T47D (cell line): ENCODE results near the gene LSM14B.

Source experiments
- DNase-seq, 2 experiments: peaks; one replicate each; pipeline versions ENCODE4 v3.0.0 to v3.0.0-alpha.2; 2011 to 2012; ENCODE audit warnings: low read depth in 1 of 2, low spot score in 1 of 2
- JUND ChIP-seq: IDR thresholded peaks from 2 replicates; pipeline ENCODE4 v1.6.1; 2012; ENCODE audit warnings: low read depth
- in situ Hi-C: cut with HindIII; loops from 2 replicates; pipeline ENCODE4 v1.10.0; 2016; ENCODE audit warnings: low sequenced_read_pairs, low pct_unique_long_range_greater_than_20kb

Gene LSM14B

DNA sequence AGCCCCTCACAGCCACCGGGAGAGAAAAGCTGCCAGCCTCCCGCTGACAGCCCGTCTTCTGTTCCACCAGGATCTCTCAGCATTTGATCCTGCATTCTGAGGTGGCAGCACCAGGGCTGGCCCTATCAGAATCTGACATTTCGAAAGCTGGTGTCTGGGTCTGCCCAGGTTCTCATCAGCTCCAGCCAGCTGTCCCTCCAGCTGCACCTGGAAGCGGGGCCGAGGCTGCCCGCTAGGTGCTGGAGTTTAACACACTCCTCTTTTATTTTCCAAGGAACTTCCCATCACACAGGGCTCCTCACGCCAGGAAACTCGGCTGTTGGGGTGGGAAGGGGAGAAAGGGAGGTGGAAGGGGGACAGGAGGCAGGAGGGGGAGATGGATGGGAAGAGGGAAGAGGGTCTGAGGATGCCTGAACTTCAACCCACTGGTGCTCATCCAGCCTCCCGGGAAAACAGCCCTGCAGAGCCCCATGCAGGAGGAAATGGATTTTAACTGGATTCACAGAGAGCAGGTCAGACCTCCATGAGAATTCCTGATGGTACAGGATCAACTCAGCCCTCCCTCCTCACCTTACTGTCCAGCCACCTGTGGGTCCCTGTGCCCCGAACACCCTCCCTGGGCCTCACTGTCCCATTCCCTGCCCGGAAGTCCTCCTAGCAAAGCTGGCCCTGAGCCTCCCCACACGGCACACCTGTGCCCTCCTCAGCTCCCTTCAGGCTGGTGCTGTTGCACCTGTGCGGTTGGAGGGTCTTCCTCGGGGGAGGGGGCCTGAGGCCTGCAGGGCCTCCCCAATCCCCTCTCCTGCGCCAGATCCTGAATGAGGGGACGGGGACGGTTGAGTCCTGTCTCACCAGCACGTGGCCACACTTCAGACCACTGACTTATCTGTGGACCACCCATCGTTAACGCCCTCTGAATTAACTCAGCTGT, 3.9 kb upstream of the LSM14B start:
- no peak for DNase-seq
- no peak for TF ChIP-seq JUND
- in situ Hi-C loops: no loop called here

DNA sequence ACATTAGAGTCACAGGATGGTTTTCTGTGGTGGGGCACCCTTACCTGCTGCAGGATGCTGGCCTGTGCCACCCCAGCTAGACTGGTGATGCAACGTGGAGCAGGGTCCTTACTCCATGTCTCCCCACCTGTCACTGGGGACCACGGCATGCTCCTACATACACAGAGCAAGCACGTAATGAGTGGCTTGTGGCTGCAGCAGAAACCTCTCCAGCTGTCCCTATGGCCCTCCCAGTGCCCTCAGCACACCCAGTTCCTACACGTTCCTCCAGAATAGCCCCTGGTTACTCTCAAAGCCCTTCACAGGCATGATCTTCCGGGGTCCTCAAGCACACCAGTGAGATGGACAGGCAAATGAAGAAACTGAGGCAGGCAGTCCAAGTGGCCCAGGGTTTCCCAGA, 3.2 kb upstream of the LSM14B start:
- TF ChIP-seq JUND: no peak

DNA sequence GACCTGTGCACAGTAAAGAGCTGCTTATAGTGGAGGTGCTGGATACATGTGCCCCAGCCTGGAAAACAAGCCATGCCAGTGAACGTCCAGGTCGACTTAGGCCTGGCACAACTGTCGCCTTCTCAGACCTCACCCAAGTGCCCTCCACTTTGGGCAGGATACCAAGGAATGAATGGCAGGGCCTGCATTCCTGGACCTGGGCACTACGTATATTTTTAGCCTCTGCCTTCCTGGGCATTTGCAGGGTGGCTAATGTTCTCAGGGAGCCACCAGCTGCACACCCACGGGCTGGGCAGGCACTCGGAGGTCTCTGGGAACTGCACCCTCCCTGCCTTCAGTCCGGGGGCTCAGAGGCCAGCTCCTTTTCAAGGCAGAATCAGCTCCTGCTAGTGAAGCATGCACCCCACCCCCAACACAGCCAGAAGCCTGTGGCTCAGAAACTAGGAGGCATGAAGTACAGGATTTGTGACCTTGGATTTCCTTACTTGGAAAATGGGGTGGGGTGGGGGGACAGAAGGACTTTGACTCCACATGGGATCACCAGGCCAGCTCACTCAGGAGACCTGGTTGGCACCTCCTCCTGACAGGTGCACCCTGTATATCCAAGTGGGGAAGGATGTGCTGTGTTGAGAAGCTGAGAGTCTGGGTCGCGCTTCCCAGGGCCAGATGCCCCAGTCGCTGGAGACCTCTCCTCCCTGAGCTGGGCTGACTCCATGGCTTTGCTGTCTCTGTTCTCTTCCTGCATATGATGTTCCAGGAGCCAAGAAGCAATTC, 2.5 kb upstream of the LSM14B start:
- no peak for TF ChIP-seq JUND
- in situ Hi-C loops: no loop called here
- DNase-seq: no peak

More for the DNA sequence above, 3.2 kb upstream of the LSM14B start:
- in situ Hi-C loops: no loop called here
- no peak for DNase-seq

DNA sequence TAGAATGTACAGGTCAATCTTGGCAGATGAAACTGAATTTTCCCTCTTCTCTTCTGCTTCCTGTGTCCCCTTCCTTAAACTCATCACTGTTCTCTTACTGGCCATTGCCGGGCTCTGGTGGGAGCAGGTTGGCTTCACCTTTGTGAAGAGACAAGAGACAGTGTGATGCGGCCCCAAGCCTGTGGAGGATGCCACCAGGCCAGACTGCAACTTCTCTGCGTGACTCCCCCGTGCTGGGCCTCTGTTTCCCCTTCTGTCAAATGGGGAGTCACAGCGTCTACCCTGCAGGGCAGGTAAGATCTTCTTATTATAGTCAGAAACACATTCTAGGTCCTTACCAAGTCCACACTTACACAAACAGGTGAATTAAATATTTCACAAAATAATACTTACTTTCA, 1.9 kb upstream of the LSM14B start:
- TF ChIP-seq JUND: no peak
- in situ Hi-C loops: no loop called here
- no peak for DNase-seq

DNA sequence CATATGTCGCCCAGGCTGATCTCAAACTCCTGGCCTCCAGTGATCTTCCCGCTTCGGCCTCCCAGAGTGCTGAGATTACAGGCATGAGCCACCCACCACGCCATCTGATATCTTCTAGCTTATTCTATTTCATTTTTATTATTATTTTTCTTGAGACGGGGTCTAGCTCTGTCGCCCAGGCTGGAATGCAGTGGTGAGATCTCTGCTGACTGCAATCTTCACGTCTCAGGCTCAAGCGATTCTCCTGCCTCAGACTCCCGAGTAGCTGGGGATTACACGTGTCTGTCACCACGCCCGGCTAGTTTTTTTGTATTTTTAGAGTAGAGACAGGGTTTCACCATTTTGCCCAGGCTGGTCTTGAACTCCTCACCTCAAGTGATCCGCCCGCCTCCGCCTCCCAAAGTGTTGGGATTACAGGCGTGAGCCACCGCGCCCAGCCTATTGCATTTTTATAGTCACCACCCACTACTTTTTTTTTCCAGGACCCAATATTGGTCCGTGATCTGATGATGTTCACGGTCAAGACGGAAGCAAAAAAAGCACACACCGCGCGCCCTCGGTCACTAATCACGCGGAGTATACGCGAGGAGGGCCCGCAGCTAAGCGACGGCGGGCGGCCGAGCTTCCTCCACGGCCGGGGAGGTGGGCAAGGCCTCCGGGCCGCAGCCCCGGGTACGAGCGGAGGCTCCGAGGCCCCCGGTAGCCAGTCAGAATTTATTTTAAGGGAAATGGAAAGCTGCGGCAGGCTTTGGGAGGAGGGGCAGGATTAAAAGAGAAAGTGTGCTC, 1.1 kb upstream of the LSM14B start:
- DNase-seq: peak in 1 of 2 experiments; percentile 85
- in situ Hi-C loops: no loop called here
- TF ChIP-seq JUND: no peak

DNA sequence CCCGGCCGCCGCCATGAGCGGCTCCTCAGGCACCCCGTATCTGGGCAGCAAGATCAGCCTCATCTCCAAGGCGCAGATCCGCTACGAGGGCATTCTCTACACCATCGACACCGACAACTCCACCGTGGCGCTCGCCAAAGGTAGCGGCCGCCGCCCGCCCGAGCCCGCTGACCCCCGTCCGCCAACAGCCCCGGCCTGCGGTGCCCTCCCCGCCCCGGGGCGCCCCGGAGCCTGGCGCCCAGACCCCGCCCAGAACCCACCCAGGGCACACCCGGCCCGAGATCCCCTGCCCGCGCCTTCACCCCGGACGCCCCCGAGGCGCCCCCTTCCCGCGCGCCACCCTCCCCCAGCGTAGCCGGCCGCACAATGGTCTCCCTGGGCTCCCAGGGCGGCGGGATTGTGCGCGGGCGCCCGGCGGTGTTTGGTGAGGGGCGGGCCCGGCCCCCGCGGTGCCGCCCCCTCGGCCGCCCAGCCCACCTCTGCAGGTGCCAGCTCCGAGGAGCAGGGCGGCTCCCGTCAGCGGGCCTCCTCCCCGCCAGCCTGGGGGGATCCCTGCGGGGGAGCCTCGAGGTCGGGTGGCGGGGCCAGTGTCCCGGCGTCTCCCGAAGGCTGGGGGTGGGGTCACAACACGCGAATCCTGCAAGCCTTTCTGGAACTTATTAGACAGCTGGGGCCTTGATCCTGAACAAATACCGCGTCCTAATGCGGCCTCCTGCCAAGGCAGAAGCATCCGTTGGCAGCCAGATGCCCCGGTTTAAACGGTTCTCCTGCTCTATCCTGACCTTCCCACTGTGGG, 577 bp downstream of the LSM14B start:
- no peak for TF ChIP-seq JUND
- in situ Hi-C loops: no loop called here
- peak; percentile 74 to 79 for DNase-seq

DNA sequence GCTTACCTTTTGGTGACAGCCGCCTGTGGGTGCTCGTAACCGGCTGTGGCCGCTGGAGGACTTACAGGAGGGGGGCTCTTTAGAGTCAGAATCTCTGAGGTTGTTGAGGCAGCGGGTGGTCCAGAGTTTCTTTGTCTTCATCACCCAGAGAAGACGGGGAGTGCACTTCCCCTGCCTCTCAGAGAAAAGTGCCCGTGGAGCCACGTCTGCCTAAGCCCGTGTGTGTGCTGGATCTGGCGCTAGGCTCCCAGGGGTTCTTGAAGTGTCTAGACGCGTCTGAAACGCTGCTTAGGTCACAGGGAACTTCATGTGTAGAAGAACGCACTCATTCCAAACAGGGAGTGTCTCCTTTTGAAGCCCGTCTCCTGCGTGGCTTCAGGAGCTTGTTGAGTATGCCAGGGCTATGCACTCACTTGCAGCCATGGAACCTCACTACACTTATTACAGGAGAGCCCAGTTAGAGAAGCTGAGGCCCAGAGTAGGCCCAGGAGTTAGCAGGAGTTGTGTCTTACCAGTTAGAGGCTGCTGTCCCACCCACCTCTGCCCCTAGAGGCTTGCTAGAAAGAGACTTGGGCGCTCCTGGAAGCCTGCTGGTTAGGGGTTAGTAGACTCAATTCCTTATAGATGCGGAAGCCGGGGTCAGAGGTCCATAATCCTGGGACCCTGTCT, 1.3 kb downstream of the LSM14B start:
- in situ Hi-C loops: no loop called here
- DNase-seq: peak in 1 of 2 experiments; percentile 33
- TF ChIP-seq JUND: no peak

DNA sequence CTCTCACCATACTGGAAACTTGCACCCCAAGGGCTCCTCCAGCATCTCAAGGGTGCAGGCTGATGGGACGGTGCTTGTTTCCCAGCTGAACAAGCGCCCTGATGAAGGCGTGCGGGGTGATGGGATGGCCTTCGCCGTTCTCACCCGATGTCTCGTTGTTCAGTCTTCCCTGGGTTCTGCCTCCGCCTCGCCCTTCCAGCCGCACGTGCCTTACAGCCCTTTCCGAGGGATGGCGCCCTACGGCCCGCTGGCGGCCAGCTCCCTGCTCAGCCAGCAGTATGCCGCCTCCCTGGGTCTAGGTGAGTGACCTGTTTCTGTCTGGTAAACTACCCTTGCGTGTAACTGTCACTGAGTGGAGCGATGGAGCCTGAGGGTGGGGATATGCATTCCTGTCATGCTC, 3.9 kb downstream of the LSM14B start:
- no peak for DNase-seq
- no peak for TF ChIP-seq JUND
- in situ Hi-C loops: no loop called here

DNA sequence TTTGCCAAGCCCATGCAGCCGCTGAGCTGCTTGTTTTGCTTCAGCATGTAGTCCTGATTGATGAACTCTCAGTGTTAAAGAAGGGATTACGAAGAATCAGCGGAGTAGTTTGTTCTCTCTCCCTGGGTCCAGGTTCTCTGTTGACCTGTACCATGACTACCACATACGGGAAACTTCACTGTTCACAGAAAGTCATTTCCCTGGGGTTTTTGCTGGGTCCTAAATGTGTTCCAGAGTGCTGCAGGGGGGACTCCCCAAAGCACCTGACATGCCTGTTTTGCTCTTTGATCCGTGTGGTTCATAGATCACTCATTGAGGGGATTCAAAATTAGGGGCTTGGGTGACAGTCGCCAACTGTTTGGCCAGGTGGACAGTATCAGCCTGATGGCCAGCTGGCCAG, 5.5 kb downstream of the LSM14B start:
- in situ Hi-C loops: no loop called here
- no peak for DNase-seq
- no peak for TF ChIP-seq JUND

DNA sequence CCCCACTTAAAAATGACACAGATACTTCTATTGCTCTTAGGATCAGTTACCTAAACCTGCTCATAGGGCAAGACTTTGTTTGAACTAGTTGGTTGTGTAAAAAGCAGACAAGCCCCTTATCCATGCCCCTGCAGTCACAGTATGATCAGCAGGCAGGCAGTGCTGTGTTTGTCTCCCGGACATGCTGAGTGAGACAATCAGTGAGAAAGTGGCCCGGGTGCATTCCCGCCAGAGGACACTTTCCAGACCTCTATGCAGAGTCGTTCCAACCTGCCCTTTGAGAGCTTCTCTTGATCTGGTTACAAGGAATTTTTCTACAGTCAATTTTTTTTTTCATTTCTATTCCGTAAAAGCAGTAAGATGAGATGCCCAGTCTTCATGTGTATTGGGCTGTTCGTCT, 6.2 kb downstream of the LSM14B start:
- DNase-seq: no peak
- no peak for TF ChIP-seq JUND
- in situ Hi-C loops: no loop called here

DNA sequence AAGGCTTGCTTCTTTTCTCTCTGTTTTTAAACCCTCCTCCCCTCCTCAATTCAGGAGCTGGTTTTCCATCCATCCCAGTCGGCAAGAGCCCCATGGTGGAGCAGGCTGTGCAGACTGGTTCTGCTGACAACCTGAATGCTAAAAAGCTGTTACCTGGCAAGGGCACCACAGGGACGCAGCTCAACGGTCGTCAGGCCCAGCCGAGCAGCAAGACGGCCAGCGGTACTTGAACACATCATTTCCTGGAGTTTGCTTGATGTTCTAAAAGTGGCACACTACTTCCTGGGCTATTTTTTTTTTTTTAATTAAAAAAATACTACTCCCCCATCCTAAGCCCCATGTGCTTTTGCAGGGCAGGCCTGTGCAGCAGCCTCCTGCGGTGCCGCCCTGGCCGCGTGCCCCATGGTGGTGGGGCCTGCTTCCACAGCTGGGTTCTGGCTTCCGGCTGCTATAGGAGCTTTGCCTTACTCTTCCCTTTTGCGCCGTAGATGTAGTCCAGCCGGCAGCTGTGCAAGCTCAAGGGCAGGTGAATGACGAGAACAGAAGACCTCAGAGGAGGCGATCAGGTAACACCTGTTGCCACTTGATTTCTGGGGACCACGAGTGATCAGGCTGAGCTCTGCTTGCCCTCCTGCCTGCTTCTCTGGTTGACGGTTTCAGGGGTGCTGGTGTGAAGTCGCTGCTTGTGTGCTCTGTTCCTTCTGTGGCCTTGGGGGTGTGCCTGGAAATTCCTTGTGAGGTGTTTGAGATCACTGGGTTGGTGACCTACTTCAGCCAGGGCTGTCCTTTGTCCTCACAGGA, 7.7 kb downstream of the LSM14B start:
- TF ChIP-seq JUND: no peak
- in situ Hi-C loops: no loop called here
- no peak for DNase-seq
